ENCODE results near the gene VSTM2L.
"Not testable (repeated sequence)": the region's sequence is repeated elsewhere in the genome, so short reads cannot be mapped to it uniquely, and the experiment has no call there.

The VSTM2L gene

GRCh38 chr20:37938181-37938750 lies 35.3 kb downstream of the VSTM2L start:
- DNase-seq (ENCODE audit: low spot score): no peak

DNA sequence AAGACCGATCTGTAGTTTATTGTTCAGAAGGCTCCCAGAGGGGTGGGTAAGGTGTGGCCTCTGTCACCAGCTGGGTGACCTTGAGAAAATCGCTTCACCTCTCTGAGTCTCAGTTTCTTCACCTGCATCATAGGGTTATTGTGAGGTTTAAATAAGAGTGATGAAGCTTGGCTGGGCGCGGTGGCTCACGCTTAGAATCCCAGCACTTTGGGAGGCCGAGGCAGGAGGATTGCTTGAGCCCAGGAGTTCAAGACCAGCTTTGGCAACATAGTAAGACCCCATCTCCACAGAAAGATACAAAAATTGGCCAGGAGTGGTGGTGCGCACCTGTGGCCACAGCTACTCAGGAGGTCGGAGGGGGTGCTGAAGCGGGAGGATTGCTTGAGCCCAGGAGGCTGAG lies 36.0 kb downstream of the VSTM2L start:
- no peak for DNase-seq (ENCODE audit: low spot score)

DNA sequence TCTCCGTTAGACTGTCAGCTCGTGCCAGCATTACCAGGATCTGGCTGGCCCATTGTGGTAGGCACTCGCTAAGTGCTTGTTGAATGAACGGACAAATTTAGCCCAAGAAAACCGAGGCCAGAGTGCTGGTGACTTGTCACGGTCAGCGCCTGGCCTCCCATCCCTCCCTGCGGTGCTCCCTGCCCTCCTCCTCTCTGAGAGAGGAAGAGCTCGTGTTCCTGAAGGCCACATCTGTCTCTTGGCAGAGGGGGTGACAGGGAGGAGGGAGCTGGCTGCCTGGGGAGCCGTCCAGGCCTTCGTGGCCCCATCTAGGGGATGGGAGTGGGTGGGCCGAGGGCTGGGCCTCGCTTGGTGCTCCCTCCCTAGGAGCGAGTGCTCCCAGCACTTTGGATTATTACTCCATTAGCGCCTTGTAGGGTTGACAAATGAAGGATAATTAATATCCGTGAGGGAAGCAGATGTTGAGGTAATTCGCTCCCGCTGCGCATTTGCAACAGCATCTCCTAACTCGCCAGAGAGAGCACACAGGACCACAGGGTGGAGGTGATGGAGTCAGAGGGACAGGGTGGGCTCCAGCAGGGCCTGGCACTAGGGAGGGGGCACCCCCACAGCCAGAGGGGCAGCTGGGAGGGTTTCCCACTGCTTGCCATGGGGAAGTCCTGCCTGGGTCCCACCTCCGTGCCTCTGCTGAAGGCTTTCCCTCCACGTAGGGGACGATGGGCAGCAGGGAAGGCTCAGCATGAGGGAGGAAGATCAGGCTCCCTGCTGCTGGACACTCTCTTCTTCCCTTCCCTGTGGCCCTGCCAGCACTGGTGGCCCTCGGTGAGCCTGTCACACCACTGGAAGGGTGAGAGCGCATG lies 37.0 kb downstream of the VSTM2L start:
- DNase-seq (ENCODE audit: low spot score): no peak

DNA sequence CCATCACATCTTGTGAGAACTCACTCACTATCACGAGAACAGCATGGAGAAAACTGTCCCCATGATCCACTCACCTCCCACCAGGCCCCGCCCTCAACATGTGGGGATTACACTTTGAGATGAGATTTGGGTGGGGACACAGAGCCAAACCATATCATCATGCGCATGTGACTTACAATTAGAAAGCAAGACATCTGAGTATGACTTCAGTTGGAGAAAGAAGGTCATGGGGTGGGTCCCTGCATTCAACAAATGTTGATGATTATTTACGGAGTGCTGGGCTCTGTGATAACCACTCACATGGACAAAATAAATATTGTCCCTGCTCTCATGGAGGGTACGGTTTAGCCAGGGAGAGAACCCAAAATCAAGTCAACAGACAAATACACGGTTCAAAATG lies 37.9 kb downstream of the VSTM2L start:
- no peak for DNase-seq (ENCODE audit: low spot score)

- DNase-seq (ENCODE audit: low spot score): no peak
Measured at GRCh38 chr20:37941332-37941731, 38.4 kb downstream of the VSTM2L start.

GRCh38 chr20:37941992-37942391 lies 39.1 kb downstream of the VSTM2L start:
- no peak for DNase-seq (ENCODE audit: low spot score)

GRCh38 chr20:37943033-37943432 lies 40.1 kb downstream of the VSTM2L start:
- DNase-seq (ENCODE audit: low spot score): no peak

DNA sequence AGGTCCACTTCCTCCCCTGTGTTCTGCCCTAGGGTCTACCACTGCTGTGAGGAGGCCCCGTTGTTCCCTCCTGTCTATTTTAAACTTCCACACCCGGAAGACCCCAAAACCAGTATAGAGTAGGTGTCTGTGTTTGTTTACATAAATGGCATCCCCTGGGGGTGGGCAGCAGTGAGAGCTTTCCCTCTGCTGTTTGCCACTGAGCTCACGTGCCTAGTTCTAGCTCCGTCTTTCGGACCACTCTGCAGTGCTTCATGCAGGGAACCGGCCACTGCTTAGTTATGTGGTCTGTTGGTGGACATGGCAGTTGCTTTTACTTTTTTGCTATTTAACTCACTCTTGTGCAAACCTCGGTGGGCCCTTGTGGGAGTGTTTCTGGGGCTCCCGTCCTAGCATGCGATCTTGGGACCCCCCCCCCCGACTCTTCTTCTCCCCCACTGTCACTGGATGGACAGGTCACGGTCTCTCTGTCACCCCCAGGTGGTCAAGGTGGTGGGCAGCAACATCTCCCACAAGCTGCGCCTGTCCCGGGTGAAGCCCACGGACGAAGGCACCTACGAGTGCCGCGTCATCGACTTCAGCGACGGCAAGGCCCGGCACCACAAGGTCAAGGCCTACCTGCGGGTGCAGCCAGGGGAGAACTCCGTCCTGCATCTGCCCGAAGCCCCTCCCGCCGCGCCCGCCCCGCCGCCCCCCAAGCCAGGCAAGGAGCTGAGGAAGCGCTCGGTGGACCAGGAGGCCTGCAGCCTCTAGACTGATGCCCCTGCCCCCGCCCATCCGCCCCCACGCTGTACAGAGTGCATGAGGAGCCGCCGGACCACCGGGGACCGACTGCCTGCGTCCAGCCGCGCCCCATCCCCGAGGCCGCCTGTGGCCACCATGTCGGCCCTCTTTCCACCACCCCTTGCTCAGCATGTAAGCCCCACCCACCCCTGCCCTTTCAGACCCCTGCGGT lies 40.9 kb downstream of the VSTM2L start:
- DNase-seq (ENCODE audit: low spot score): no peak

DNA sequence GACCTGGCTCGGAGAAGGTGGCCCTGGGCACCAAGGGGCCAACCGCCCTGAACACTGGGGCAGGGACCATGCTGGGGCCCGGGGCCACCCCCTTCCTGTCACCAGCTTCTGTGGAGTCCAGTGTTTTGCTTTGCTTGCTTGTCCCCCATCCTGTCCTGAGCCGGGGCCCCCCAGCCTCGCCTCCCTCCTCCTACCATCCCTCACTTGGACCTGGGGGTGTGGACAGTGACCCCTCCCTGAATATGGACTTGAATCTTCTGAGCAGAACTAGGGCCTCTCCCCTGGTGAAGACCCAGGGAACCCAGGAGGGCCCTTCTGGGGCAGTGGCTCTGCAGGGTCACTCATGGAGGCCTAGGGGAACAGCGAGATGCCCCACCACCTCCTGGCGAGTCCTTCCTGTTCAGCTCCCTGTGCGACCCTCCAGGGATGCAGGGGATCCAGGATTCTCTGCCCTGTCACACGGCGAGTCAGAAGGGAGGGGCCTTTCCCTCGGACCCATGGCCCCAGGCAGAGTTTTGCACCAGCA lies 41.6 kb downstream of the VSTM2L start:
- no peak for DNase-seq (ENCODE audit: low spot score)

GRCh38 chr20:37945091-37945547 lies 42.2 kb downstream of the VSTM2L start:
- DNase-seq (ENCODE audit: low spot score): no peak

DNA sequence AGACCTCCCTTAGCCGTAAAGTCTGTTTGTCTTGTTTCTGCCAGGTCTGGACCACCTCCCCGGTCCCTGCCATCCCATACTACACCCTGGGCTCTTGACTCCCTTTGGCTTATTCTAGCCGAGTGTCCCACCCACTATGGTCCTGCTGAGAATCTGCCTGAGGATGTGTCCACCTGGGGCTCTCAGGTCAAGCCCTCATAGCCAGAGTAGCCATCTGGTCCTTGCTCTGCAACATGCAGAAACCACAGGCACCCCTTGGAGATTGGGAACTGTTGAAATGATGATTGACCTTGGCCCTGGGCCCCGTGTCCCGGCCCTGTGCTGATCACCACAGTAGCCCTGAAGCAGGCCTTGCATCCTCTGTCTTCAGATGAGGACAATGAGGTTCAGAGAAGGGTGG lies 44.0 kb downstream of the VSTM2L start:
- DNase-seq (ENCODE audit: low spot score): no peak

DNA sequence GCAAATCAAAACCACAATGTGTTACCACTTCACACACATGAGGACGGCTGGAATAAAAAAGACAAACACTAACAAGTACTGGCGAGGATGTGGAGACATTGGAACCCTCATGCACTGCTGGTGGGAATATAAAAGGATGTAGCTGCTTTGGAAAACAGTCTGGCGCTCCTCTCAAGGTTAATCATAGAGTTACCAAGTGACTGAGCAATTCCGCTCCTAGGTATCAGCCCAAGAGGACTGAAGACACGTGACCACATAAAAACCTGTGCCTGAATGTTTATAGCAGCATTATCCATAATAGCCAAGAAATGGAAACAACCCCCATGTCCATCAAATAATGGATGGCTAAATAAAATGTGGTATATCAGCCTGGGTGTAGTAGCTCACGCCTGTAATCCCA lies 45.0 kb downstream of the VSTM2L start:
- DNase-seq (ENCODE audit: low spot score): no peak

DNA sequence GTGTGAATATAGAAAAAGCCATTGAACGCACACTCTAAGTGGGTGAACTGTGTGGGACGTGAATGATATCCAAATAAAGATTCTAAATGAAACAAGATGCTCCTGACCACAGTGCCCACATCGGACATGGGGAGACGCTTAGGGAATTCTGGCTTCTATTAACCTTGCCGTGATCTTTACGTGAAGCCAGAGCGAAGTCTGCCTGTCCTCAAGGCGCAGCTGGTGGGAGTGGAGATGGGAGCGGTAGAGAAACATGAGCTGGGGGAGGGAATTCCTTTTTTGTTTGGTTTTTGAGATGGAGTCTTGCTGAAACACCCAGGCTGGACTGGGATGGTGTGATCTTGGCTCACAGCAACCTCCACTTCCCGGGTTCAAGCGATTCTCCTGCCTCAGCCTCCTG lies 46.0 kb downstream of the VSTM2L start:
- DNase-seq (ENCODE audit: low spot score): no peak

DNA sequence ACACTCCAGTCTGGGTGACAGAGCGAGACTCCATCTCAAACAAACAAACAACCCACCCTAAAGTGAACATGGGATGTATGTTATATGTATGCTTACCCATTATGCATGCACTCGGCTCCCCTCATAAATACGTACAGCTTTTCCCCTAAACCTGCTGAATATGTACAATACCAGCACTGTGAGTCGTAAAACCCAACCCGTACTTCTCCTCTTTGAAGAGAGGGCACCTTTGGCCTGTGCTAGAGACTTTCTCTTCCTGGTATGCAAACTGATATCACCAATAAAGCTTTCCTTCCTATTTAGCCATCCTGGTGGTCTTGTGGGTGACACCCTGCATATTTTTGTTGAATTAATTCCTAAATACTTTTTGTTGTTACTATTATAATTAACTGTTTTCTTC lies 51.3 kb downstream of the VSTM2L start:
- DNase-seq (ENCODE audit: low spot score): no peak

DNA sequence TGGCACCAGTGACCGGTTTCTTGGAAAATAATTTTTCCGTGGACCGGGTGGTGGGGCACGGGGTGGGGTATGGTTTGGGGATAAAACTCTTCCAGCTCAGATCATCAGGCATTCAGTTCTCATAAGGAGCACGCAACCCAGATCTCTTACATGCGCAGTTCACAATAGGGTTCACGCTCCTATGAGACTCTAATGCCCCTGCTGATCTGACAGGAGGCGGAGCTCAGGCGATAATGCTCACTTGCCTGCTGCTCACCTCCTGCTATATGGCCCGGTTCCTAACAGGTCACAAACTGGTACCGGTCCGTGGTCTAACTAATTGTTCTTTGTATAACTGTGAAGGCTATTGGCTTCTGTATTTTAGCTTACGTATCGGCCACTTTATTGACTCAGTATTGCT lies 51.7 kb downstream of the VSTM2L start:
- no peak for DNase-seq (ENCODE audit: low spot score)

DNA sequence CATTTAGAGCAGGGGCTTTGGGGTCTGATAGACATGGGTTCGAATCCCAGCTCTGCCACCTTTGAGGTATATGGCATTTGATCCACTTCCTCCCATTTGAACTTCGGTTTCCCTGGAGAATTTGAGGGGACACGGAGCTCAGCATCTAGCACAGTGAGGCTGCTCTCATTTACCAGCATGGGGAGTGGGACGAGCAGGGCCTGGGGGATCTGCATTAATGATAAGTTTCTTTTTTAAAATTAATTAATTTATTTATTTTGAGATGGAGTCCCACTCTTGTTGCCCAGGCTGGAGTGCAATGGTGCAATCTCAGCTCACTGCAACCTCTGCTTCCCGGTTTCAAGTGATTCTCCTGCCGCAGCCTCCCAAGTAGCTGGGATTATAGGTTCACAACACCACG lies 52.6 kb downstream of the VSTM2L start:
- DNase-seq (ENCODE audit: low spot score): no peak

DNA sequence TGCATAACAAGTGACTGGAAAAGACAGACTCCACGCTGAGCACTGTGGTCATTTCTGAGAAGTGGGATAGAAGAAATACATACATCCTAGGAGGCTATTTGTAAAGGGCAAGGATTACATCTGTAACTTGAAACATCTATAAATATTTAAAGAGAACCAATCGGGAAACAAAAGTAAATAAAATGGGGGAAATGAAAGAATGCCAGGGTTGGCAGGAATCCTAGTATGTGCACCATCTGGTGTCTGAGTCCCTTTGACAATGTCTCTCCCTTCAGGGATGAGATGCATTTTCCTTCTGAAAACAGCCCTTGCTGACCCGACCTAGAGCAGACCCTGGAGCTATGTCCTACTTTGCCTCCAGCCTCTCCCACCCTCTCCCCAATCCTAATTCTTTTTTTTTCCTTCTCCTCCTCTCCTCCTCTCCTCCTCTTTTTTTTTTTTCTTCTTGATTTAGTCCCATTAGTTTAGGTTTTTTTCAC lies 53.2 kb downstream of the VSTM2L start:
- DNase-seq (ENCODE audit: low spot score): no peak

DNA sequence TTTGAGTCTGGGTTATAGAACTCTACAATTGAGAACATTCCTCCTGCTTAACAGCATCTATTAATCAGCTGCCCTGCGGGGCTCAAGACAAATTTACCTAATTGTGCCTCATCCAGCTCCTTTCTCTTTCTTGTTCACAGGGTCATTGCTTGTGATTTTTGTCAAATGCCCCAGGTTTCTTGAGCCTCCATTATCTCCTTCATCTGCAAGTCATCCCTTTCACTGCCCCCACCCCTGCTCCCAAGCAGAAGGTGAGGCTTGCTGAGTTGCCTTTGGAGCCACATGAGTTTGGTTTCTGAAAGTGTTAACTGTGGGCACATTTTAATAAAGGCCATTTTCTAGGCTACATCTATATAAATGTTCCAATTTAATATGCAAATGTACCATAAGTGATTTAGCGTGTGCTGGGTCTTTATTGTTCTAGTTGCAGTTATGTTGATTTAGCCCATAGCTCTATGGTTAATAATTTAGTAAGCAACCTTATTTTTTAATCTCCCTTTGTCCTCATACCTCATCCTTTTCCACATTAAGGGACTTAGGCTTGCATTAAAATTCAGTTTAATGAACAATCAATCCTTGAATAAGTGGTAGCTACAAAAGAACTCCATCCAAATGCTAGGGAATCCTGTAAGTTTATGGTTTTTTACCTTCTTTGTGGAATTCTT lies 56.1 kb downstream of the VSTM2L start:
- DNase-seq (ENCODE audit: low spot score): no peak

GRCh38 chr20:37961066-37961465 lies 58.1 kb downstream of the VSTM2L start:
- no peak for DNase-seq (ENCODE audit: low spot score)

- DNase-seq (ENCODE audit: low spot score): not testable (repeated sequence)
Measured at GRCh38 chr20:37963483-37963882, 60.6 kb downstream of the VSTM2L start.

DNA sequence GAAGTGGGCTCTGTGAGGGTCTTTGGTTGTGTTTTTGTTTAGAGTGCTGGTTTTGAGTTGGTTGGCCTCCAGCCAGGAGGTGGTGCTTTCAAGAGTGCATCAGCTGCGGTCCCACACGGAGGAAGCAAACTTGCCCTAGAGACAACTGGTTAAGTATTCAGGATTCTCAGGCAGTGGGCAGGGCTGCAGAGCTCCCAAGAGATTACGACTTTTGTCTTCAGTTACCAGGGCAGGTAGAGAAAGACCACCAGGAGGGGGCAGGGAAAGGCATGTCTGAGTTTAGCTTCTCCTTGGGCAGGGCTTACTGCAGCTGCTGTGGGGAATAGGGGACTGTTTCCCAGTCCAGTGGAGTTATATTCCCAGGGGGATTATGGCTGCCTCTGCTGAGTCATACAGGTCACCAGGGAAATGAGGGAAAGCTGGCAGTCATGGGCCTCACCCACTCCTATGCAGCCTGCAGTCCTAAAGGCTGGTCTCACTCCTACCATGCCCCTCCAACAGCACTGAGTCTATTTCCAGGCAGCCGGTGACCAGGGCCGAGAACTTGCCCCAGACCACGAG lies 66.0 kb downstream of the VSTM2L start:
- DNase-seq (ENCODE audit: low spot score): no peak

All from putamen (tissue), 1 donor.